Caco-2 (cell line): ENCODE results near the gene RNF19B. TPM values are rescaled to one million over a fixed set of nuclear protein-coding genes. Genes with fewer than 3 reads are reported as not detected.

ENCODE experiments used
- BruUV-seq: library from RNA; stranded (reverse); fragments of 400-500 nt; replicated peaks from 2 replicates; lab custom pipeline; 2021; lab: Mats Ljungman, UMichigan
- CTCF ChIA-PET: fragments of 300-600 bp; sonication (Branson Sonifier 250); formaldehyde crosslinking; loops from one replicate; lab custom pipeline; 2022; ENCODE audit warnings: antibody characterized with exemption; lab: Charles Lee
- POLR2A ChIA-PET: fragments of 300-600 bp; sonication (Branson Sonifier 250); formaldehyde crosslinking; loops from one replicate; lab custom pipeline; 2022; ENCODE audit warnings: antibody characterized with exemption; lab: Charles Lee
- DNase-seq, 2 experiments: peaks; one replicate each; pipeline versions ENCODE4 v3.0.0 to v3.0.0-alpha.2; 2020 to 2022
- H3K27me3 ChIP-seq: replicated peaks from 2 replicates; pipeline ENCODE4 v1.6.0; 2011; ENCODE audit warnings: low read length; ENCODE audit not compliant: control insufficient read depth, insufficient read depth
- H3K36me3 ChIP-seq: 2 replicates; pipeline ENCODE4 v1.5.1; 2011; ENCODE audit warnings: low read length; ENCODE audit not compliant: control insufficient read depth, insufficient read depth
- H3K4me1 ChIP-seq: fragments of 250-450 bp; sonication (Bioruptor Pico); 2 replicates; pipeline ENCODE4 v1.5.1; 2020; ENCODE audit warnings: mild to moderate bottlenecking
- H3K4me3 ChIP-seq: 2 replicates; pipeline ENCODE4 v1.5.1; 2011; ENCODE audit warnings: low read depth, mild to moderate bottlenecking, control low read depth, low read length
- H3K9me3 ChIP-seq: fragments of 250-450 bp; sonication (Bioruptor Pico); 2 replicates; pipeline ENCODE4 v1.5.1; 2020; ENCODE audit warnings: mild to moderate bottlenecking, moderate library complexity
- H3K27ac Mint-ChIP-seq: one replicate; pipeline ENCODE4 v1.8.0; 2022; ENCODE audit warnings: mixed read lengths; ENCODE audit not compliant: unreplicated experiment
- H3K27me3 Mint-ChIP-seq: one replicate; pipeline ENCODE4 v1.8.0; 2022; ENCODE audit warnings: mixed read lengths; ENCODE audit not compliant: insufficient read depth, unreplicated experiment
- H3K36me3 Mint-ChIP-seq: one replicate; pipeline ENCODE4 v1.8.0; 2022; ENCODE audit warnings: mild to moderate bottlenecking, mixed read lengths; ENCODE audit not compliant: insufficient read depth, unreplicated experiment
- H3K4me1 Mint-ChIP-seq: one replicate; pipeline ENCODE4 v1.8.0; 2022; ENCODE audit warnings: low read depth, mixed read lengths; ENCODE audit not compliant: unreplicated experiment
- H3K4me3 Mint-ChIP-seq: one replicate; pipeline ENCODE4 v1.8.0; 2022; ENCODE audit warnings: mild to moderate bottlenecking, moderate library complexity, mixed read lengths; ENCODE audit not compliant: unreplicated experiment
- H3K9me3 Mint-ChIP-seq: one replicate; pipeline ENCODE4 v1.8.0; 2022; ENCODE audit warnings: mixed read lengths; ENCODE audit not compliant: unreplicated experiment
- CTCF ChIP-seq, 2 experiments: fragments of 200-600 bp in 1 of 2; IDR thresholded peaks; 1 replicate in 1 of 2; 2 replicates in 1 of 2; pipeline versions ENCODE4 v1.5.1 to v1.8.0; 2011 to 2022; ENCODE audit warnings: antibody characterized with exemption in 1 of 2, control low read depth in 1 of 2, inconsistent platforms in 1 of 2, low read depth in 1 of 2, low read length in 1 of 2, mild to moderate bottlenecking in 1 of 2, moderate library complexity in 1 of 2; ENCODE audit not compliant: insufficient read depth in 1 of 2, severe bottlenecking in 1 of 2, unreplicated experiment in 1 of 2
- intact Hi-C: fragments of 100-400 bp; cut with micrococcal nuclease; formaldehyde crosslinking; loops from one replicate; pipeline ENCODE4 v1.10.0; 2022; ENCODE audit not compliant: unreplicated experiment
- total RNA-seq: library from RNA; stranded (reverse); gene quantifications from 2 replicates; pipeline ENCODE4 v1.2.3, GENCODE V29; 2022

Gene RNF19B
- total RNA-seq, 1 experiment from 2014 or later = 14.5 TPM

GRCh38 chr1:32926562-32926961 lies 38.0 kb downstream of the RNF19B start:
- ChIA-PET POLR2A (no interaction called here), CTCF (interaction anchor here (0.6 to 1.0 kb wide), 5 partner anchors 38 to 128 kb away, joined by 3 to 6 read pairs (median 4); partner anchors contain the start of gene RNF19B)
- Histone ChIP-seq H3K4me1 (peaks cover 21% of the 10 kb centered on the region), H3K36me3 (no peaks in the 10 kb centered on the region), H3K4me3 (no peak overlapping the region), H3K27me3 (no peaks in the 10 kb centered on the region), H3K9me3 (no peaks in the 10 kb centered on the region)
- DNase-seq = peak; percentile 14 to 43
- Mint-ChIP-seq H3K27me3 (no peaks in the 10 kb centered on the region), H3K9me3 (no peaks in the 10 kb centered on the region), H3K4me3 (no peak overlapping the region), H3K27ac (no peak overlapping the region), H3K36me3 (no peaks in the 10 kb centered on the region), H3K4me1 (peaks cover 28% of the 10 kb centered on the region)
- no peak for TF ChIP-seq CTCF (IDR thresholded peaks at IDR 0.05; ENCODE audit: insufficient read depth in 1 of 2, low read depth in 1 of 2, low read length in 1 of 2, severe bottlenecking in 1 of 2, unreplicated experiment in 1 of 2)
- BruUV-seq = no TSS peak
- intact Hi-C loops = no loop called here

GRCh38 chr1:32925403-32926162 lies 39.0 kb downstream of the RNF19B start:
- no peaks in the 10 kb centered on the region for H3K36me3 ChIP-seq
- no peak overlapping the region for H3K4me3 ChIP-seq
- DNase-seq = no peak
- Mint-ChIP-seq H3K4me3 (peak overlapping the region; percentile 62), H3K4me1 (peaks cover 28% of the 10 kb centered on the region), H3K36me3 (no peaks in the 10 kb centered on the region), H3K9me3 (no peaks in the 10 kb centered on the region), H3K27me3 (no peaks in the 10 kb centered on the region), H3K27ac (peak overlapping the region; percentile 59)
- intact Hi-C loops = no loop called here
- no peak for TF ChIP-seq CTCF (IDR thresholded peaks at IDR 0.05; ENCODE audit: insufficient read depth in 1 of 2, low read depth in 1 of 2, low read length in 1 of 2, severe bottlenecking in 1 of 2, unreplicated experiment in 1 of 2)
- no peaks in the 10 kb centered on the region for H3K27me3 ChIP-seq
- CTCF ChIA-PET = interaction anchor here (0.6 to 1.0 kb wide), 4 partner anchors 33 to 129 kb away, joined by 3 to 4 read pairs (median 4); partner anchors contain the start of gene RNF19B
- POLR2A ChIA-PET = interaction anchor here (0.7 kb wide), 1 partner anchor 11 kb away, joined by 3 read pairs; no protein-coding TSS in a partner anchor
- peaks cover 21% of the 10 kb centered on the region for H3K4me1 ChIP-seq
- BruUV-seq = no TSS peak
- H3K9me3 ChIP-seq = no peaks in the 10 kb centered on the region

- intact Hi-C loops = no loop called here
- ChIA-PET CTCF (interaction anchor here (0.5 to 0.7 kb wide), 2 partner anchors 10 to 130 kb away, joined by 3 to 4 read pairs; no protein-coding TSS in a partner anchor), POLR2A (interaction anchor here (0.7 kb wide), 1 partner anchor 11 kb away, joined by 3 read pairs; no protein-coding TSS in a partner anchor)
- peak overlapping the region; percentile 62 for H3K4me3 Mint-ChIP-seq
- H3K27me3 ChIP-seq = no peaks in the 10 kb centered on the region
- no peaks in the 10 kb centered on the region for H3K36me3 ChIP-seq
- H3K27ac Mint-ChIP-seq = peak overlapping the region; percentile 59
- TF ChIP-seq CTCF (IDR thresholded peaks at IDR 0.05; ENCODE audit: insufficient read depth in 1 of 2, low read depth in 1 of 2, low read length in 1 of 2, severe bottlenecking in 1 of 2, unreplicated experiment in 1 of 2) = peak in 1 of 2 experiments; percentile 20
- no peaks in the 10 kb centered on the region for H3K36me3 Mint-ChIP-seq
- H3K4me1 ChIP-seq = peaks cover 21% of the 10 kb centered on the region
- peaks cover 28% of the 10 kb centered on the region for H3K4me1 Mint-ChIP-seq
- H3K9me3 ChIP-seq = no peaks in the 10 kb centered on the region
- BruUV-seq = no TSS peak
- peak; percentile 71 to 77 for DNase-seq
- H3K27me3 Mint-ChIP-seq = no peaks in the 10 kb centered on the region
- H3K4me3 ChIP-seq = no peak overlapping the region
- no peaks in the 10 kb centered on the region for H3K9me3 Mint-ChIP-seq
Observed at GRCh38 chr1:32924881-32925344, 39.7 kb downstream of the RNF19B start.
